Spleen (tissue), 7 donors: Measurements from ENCODE around the gene TOMT.

Source experiments
- CTCF ChIP-seq, 11 experiments: fragments of 200-600 bp in 7 of 11; fragments of 450-650 bp in 4 of 11; sonication (generic) in 4 of 11; IDR thresholded peaks in 8 of 11; conservative IDR thresholded peaks in 3 of 11; 1 replicate in 7 of 11; 2 replicates in 4 of 11; pipeline versions ENCODE4 v1.4.0 to v1.8.0; 2016 to 2021; ENCODE audit warnings: antibody characterized with exemption in 11 of 11, inconsistent platforms in 4 of 11, mild to moderate bottlenecking in 1 of 11
- POLR2A ChIP-seq, 3 donors: fragments of 450-650 bp; IDR thresholded peaks; one replicate each; pipeline ENCODE4 v1.5.1; 2017; ENCODE audit warnings: antibody characterized with exemption in 3 of 3, mild to moderate bottlenecking in 1 of 3
- POLR2AphosphoS5 ChIP-seq, 3 donors: sonication (generic); formaldehyde crosslinking; IDR thresholded peaks; one replicate each; pipeline ENCODE4 v1.5.1; 2017; ENCODE audit warnings: antibody characterized with exemption in 3 of 3
- donor health status: DM: no; HTN: no; CAD: no; lungs with moderate emphysema.
- donor health status: DM: no; HTN: no; CAD: no.
- donor health status: DM: no; HTN: no; CAD: no.

DNA sequence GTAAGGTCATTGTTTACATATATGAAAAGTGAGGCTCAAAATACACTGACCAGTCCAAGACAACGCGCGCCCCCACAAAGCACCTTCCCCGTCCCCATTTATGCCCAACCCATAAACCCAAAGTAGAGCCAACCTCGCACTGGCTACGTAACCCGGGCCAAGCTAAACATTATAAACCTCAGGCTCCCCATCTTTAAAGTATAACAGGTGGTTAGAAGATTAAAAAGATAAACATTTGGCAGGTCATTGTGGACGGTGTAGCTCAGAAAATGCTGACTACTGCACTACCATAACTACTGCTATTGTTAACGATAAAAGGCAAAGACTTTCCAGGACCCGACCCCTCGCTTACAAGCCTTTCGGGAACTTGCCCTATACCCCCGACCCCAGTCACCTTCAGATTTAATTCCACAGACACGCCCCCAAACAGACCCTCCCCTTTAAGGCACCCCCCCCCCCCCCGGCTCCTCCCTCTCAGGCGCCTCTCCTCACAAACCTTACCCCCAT is 25.9 kb upstream of the TOMT start:
- TF ChIP-seq POLR2A (IDR thresholded peaks at IDR 0.05): no peak
- TF ChIP-seq POLR2AphosphoS5 (IDR thresholded peaks at IDR 0.05): no peak
- no peak for TF ChIP-seq CTCF (IDR thresholded peaks at IDR 0.05 in 8 of 11, conservative IDR thresholded peaks at IDR 0.05 in 3 of 11)
